ENCODE measurements around the gene PPIL1.

The PPIL1 gene

GRCh38 chr6:36916126-36916525 lies 41.5 kb upstream of the PPIL1 start:
- no peak for DNase-seq
- Mint-ChIP-seq H3K4me3 (no peak overlapping the region), H3K27me3 (ENCODE audit: low read depth, poor library complexity) (peaks cover 3% of the 10 kb centered on the region), H3K9me3 (no peaks in the 10 kb centered on the region), H3K36me3 (ENCODE audit: low read depth) (peaks cover 10% of the 10 kb centered on the region), H3K4me1 (peaks cover 10% of the 10 kb centered on the region), H3K27ac (no peak overlapping the region)
- no peak for TF ChIP-seq CTCF (IDR thresholded peaks at IDR 0.05)

- Mint-ChIP-seq H3K4me3 (no peak overlapping the region), H3K27ac (no peak overlapping the region), H3K36me3 (ENCODE audit: low read depth) (peaks cover 5% of the 10 kb centered on the region), H3K27me3 (ENCODE audit: low read depth, poor library complexity) (peaks cover 3% of the 10 kb centered on the region), H3K9me3 (no peaks in the 10 kb centered on the region), H3K4me1 (peaks cover 10% of the 10 kb centered on the region)
- no peak for DNase-seq
- no peak for TF ChIP-seq CTCF (IDR thresholded peaks at IDR 0.05)
Observed at GRCh38 chr6:36915599-36915998, 41.0 kb upstream of the PPIL1 start.

GRCh38 chr6:36914227-36914794 lies 39.7 kb upstream of the PPIL1 start:
- peaks cover 1% of the 10 kb centered on the region for H3K27me3 Mint-ChIP-seq (ENCODE audit: low read depth, poor library complexity)
- peaks cover 5% of the 10 kb centered on the region for H3K36me3 Mint-ChIP-seq (ENCODE audit: low read depth)
- no peaks in the 10 kb centered on the region for H3K9me3 Mint-ChIP-seq
- H3K4me1 Mint-ChIP-seq = peaks cover 10% of the 10 kb centered on the region
- no peak overlapping the region for H3K4me3 Mint-ChIP-seq
- TF ChIP-seq CTCF (IDR thresholded peaks at IDR 0.05) = no peak
- peak; percentile 17 for DNase-seq
- peak overlapping the region; percentile 70 for H3K27ac Mint-ChIP-seq

- no peak overlapping the region for H3K4me3 Mint-ChIP-seq
- TF ChIP-seq CTCF (IDR thresholded peaks at IDR 0.05) = no peak
Observed at GRCh38 chr6:36913082-36913481, 38.5 kb upstream of the PPIL1 start.

GRCh38 chr6:36912586-36912985 lies 38.0 kb upstream of the PPIL1 start:
- Mint-ChIP-seq H3K27me3 (ENCODE audit: low read depth, poor library complexity) (no peaks in the 10 kb centered on the region), H3K4me3 (no peak overlapping the region), H3K4me1 (peaks cover 18% of the 10 kb centered on the region), H3K36me3 (ENCODE audit: low read depth) (peaks cover 5% of the 10 kb centered on the region), H3K9me3 (no peaks in the 10 kb centered on the region), H3K27ac (no peak overlapping the region)
- no peak for DNase-seq
- no peak for TF ChIP-seq CTCF (IDR thresholded peaks at IDR 0.05)

More at GRCh38 chr6:36913082-36913481, 38.5 kb upstream of the PPIL1 start:
- H3K9me3 Mint-ChIP-seq = no peaks in the 10 kb centered on the region
- H3K27me3 Mint-ChIP-seq (ENCODE audit: low read depth, poor library complexity) = no peaks in the 10 kb centered on the region
- DNase-seq = no peak
- peaks cover 13% of the 10 kb centered on the region for H3K4me1 Mint-ChIP-seq
- peaks cover 5% of the 10 kb centered on the region for H3K36me3 Mint-ChIP-seq (ENCODE audit: low read depth)
- no peak overlapping the region for H3K27ac Mint-ChIP-seq

- Mint-ChIP-seq H3K27me3 (ENCODE audit: low read depth, poor library complexity) (no peaks in the 10 kb centered on the region), H3K4me1 (peaks cover 18% of the 10 kb centered on the region), H3K9me3 (no peaks in the 10 kb centered on the region), H3K4me3 (no peak overlapping the region), H3K27ac (no peak overlapping the region), H3K36me3 (ENCODE audit: low read depth) (peaks cover 5% of the 10 kb centered on the region)
- TF ChIP-seq CTCF (IDR thresholded peaks at IDR 0.05) = no peak
- no peak for DNase-seq
Observed at GRCh38 chr6:36912030-36912454, 37.4 kb upstream of the PPIL1 start.
